GM18909 (cell line): ENCODE measurements around the gene CRISP1.
"Not testable (repeated sequence)": the region's sequence is repeated elsewhere in the genome, so short reads cannot be mapped to it uniquely, and the experiment has no call there.

ENCODE experiments used
- ATAC-seq: cut with Tn5 transposase; IDR thresholded peaks from one replicate; pipeline ENCODE4 v1.9.1; 2021; ENCODE audit warnings: mild to moderate bottlenecking; ENCODE audit not compliant: unreplicated experiment, poor library complexity

Gene CRISP1

GRCh38 chr6:49866485-49866943 lies at the start of gene CRISP1:
TSS of gene CRISP1 (minus strand) at chr6:49866535. CDS start at chr6:49857400, 9,135 bp downstream.
- no peak for ATAC-seq

- ATAC-seq: no peak
These were observed 48.7 kb upstream of the CRISP1 start for GRCh38 chr6:49915035-49915434.

GRCh38 chr6:49913636-49914375 lies 47.5 kb upstream of the CRISP1 start:
- no peak for ATAC-seq

GRCh38 chr6:49912196-49912595 lies 45.9 kb upstream of the CRISP1 start:
- no peak for ATAC-seq

GRCh38 chr6:49911252-49911651 lies 44.9 kb upstream of the CRISP1 start:
- no peak for ATAC-seq

GRCh38 chr6:49909563-49909962 lies 43.2 kb upstream of the CRISP1 start:
- no peak for ATAC-seq

- ATAC-seq: no peak
These were observed 40.2 kb upstream of the CRISP1 start for GRCh38 chr6:49906526-49906925.

- ATAC-seq: no peak
These were observed 39.0 kb upstream of the CRISP1 start for GRCh38 chr6:49905296-49905695.

- no peak for ATAC-seq
These were observed 36.5 kb upstream of the CRISP1 start for GRCh38 chr6:49902856-49903255.

GRCh38 chr6:49898904-49899566 lies 32.7 kb upstream of the CRISP1 start:
- no peak for ATAC-seq

GRCh38 chr6:49895553-49895952 lies 29.2 kb upstream of the CRISP1 start:
- ATAC-seq: not testable (repeated sequence)

- no peak for ATAC-seq
These were observed 25.9 kb upstream of the CRISP1 start for GRCh38 chr6:49892280-49892679.

GRCh38 chr6:49890988-49891387 lies 24.7 kb upstream of the CRISP1 start:
- ATAC-seq: no peak

- ATAC-seq: no peak
These were observed 22.6 kb upstream of the CRISP1 start for GRCh38 chr6:49888742-49889431.

- no peak for ATAC-seq
These were observed 2.7 kb upstream of the CRISP1 start for GRCh38 chr6:49868951-49869529.

- no peak for ATAC-seq
These were observed 10.1 kb downstream of the CRISP1 start for GRCh38 chr6:49856282-49856681.

GRCh38 chr6:49855221-49855620 lies 11.1 kb downstream of the CRISP1 start:
- no peak for ATAC-seq

GRCh38 chr6:49852975-49853374 lies 13.4 kb downstream of the CRISP1 start:
- ATAC-seq: no peak

- peak; percentile 92 for ATAC-seq
These were observed 17.0 kb downstream of the CRISP1 start for GRCh38 chr6:49849213-49849907.

GRCh38 chr6:49847673-49848072 lies 18.7 kb downstream of the CRISP1 start:
- ATAC-seq: no peak
